ENCODE results near the gene NCAN.
"Not testable (repeated sequence)": the region's sequence is repeated elsewhere in the genome, so short reads cannot be mapped to it uniquely, and the experiment has no call there.

Gene NCAN

GRCh38 chr19:19226204-19226603, 14.4 kb downstream of the NCAN start:
- no peak for DNase-seq

- DNase-seq: no peak
Observed at GRCh38 chr19:19226663-19227062, 14.9 kb downstream of the NCAN start.

- DNase-seq: no peak
Observed at GRCh38 chr19:19227217-19227616, 15.5 kb downstream of the NCAN start.

- no peak for DNase-seq
Observed at GRCh38 chr19:19229701-19230100, 17.9 kb downstream of the NCAN start.

GRCh38 chr19:19230999-19231398, 19.2 kb downstream of the NCAN start:
- DNase-seq: no peak

GRCh38 chr19:19232261-19232721, 20.5 kb downstream of the NCAN start:
- DNase-seq: no peak

- no peak for DNase-seq
Observed at GRCh38 chr19:19234220-19234816, 22.6 kb downstream of the NCAN start.

- DNase-seq: no peak
Observed at GRCh38 chr19:19236173-19236572, 24.4 kb downstream of the NCAN start.

GRCh38 chr19:19238126-19238894, 26.6 kb downstream of the NCAN start:
- no peak for DNase-seq

GRCh38 chr19:19239675-19240074, 27.9 kb downstream of the NCAN start:
- no peak for DNase-seq

GRCh38 chr19:19240476-19240875, 28.7 kb downstream of the NCAN start:
- DNase-seq: no peak

GRCh38 chr19:19250196-19250801, 38.5 kb downstream of the NCAN start:
- DNase-seq: no peak

GRCh38 chr19:19253409-19253808, 41.7 kb downstream of the NCAN start:
- not testable (repeated sequence) for DNase-seq

GRCh38 chr19:19256072-19256969, 44.6 kb downstream of the NCAN start:
- DNase-seq: no peak

- DNase-seq: no peak
Observed at GRCh38 chr19:19257137-19257536, 45.4 kb downstream of the NCAN start.

GRCh38 chr19:19257836-19258588, 46.3 kb downstream of the NCAN start:
- DNase-seq: no peak

- DNase-seq: no peak
Observed at GRCh38 chr19:19258589-19259338, 47.0 kb downstream of the NCAN start.

GRCh38 chr19:19259741-19260140, 48.0 kb downstream of the NCAN start:
- DNase-seq: no peak

GRCh38 chr19:19260417-19261214, 48.9 kb downstream of the NCAN start:
- no peak for DNase-seq

- DNase-seq: no peak
Observed at GRCh38 chr19:19261350-19262189, 49.8 kb downstream of the NCAN start.

All from CD4-positive, alpha-beta T cell treated with Interferon gamma for 1 hour (primary cell).